IMR-90 (cell line): Measurements from ENCODE around the gene PPP6R1. TPM values are rescaled to one million over a fixed set of nuclear protein-coding genes. Genes with fewer than 3 reads are reported as not detected.
A peak's percentile ranks its signal among the peaks of the same experiment; 100 is the strongest.

Experiments
- ATAC-seq: fragments of 200-7000 bp; cut with Tn5 transposase; 2 replicates; pipeline ENCODE4 v1.9.1; 2020; ENCODE audit warnings: low read depth, mild to moderate bottlenecking, moderate library complexity
- BruUV-seq: library from RNA; stranded (reverse); fragments of 400-500 nt; replicated peaks from 2 replicates; lab custom pipeline; 2021; lab: Mats Ljungman, UMichigan
- CTCF ChIA-PET: fragments of 300-600 bp; formaldehyde crosslinking; extraction: SDS; loops from one replicate; lab custom pipeline; 2021; ENCODE audit warnings: antibody characterized with exemption; lab: Yijun Ruan, JAX
- POLR2A ChIA-PET: fragments of 300-600 bp; sonication (Branson Sonifier 250); formaldehyde crosslinking; loops from one replicate; lab custom pipeline; 2022; ENCODE audit warnings: antibody characterized with exemption; ENCODE audit not compliant: unreplicated experiment; lab: Charles Lee
- DNase-seq: peaks from one replicate; pipeline ENCODE4 v3.0.0; 2013
- H2AFZ ChIP-seq: replicated peaks from 2 replicates; pipeline ENCODE3; 2013; ENCODE audit warnings: low read length, mild to moderate bottlenecking; ENCODE audit not compliant: poor library complexity
- H2AK5ac ChIP-seq: 2 replicates; pipeline ENCODE4 v1.6.1; 2013; ENCODE audit warnings: low read depth, low read length, inconsistent platforms
- H2AK9ac ChIP-seq: replicated peaks from 2 replicates; pipeline ENCODE3; 2013; ENCODE audit warnings: mild to moderate bottlenecking, low read depth, low read length, moderate library complexity; ENCODE audit not compliant: poor library complexity
- H2BK120ac ChIP-seq: 2 replicates; pipeline ENCODE4 v1.6.1; 2013; ENCODE audit warnings: low read depth, low read length, inconsistent platforms
- H2BK15ac ChIP-seq: 3 replicates; pipeline ENCODE4 v1.6.1; 2013; ENCODE audit warnings: low read depth, low read length, inconsistent platforms
- H2BK20ac ChIP-seq: 2 replicates; pipeline ENCODE4 v1.6.1; 2013; ENCODE audit warnings: low read depth, mild to moderate bottlenecking, inconsistent platforms, low read length, moderate library complexity
- H2BK5ac ChIP-seq: 2 replicates; pipeline ENCODE4 v1.6.1; 2013; ENCODE audit warnings: mild to moderate bottlenecking, low read depth, low read length, inconsistent platforms; ENCODE audit not compliant: poor library complexity, severe bottlenecking
- H3K14ac ChIP-seq: replicated peaks from 2 replicates; pipeline ENCODE4 v1.6.1; 2013; ENCODE audit warnings: low read depth, low read length, inconsistent platforms
- H3K18ac ChIP-seq: 2 replicates; pipeline ENCODE4 v1.6.1; 2013; ENCODE audit warnings: low read depth, low read length, control low read depth
- H3K23ac ChIP-seq: 2 replicates; pipeline ENCODE4 v1.6.1; 2013; ENCODE audit warnings: low read depth, low read length, inconsistent platforms
- H3K27ac ChIP-seq: 2 replicates; pipeline ENCODE4 v1.5.1; 2013; ENCODE audit warnings: mild to moderate bottlenecking, control low read depth, low read length; ENCODE audit not compliant: insufficient read depth
- H3K27me3 ChIP-seq: 2 replicates; pipeline ENCODE4 v1.6.1; 2013; ENCODE audit warnings: low read length; ENCODE audit not compliant: control insufficient read depth, insufficient read depth
- H3K36me3 ChIP-seq: 2 replicates; pipeline ENCODE4 v1.6.1; 2013; ENCODE audit warnings: low read length, mixed read lengths; ENCODE audit not compliant: control insufficient read depth, insufficient read depth
- H3K4ac ChIP-seq: 2 replicates; pipeline ENCODE4 v1.6.1; 2013; ENCODE audit warnings: low read depth, low read length, inconsistent platforms
- H3K4me1 ChIP-seq: 2 replicates; pipeline ENCODE4 v1.6.1; 2013; ENCODE audit warnings: low read length, mixed read lengths; ENCODE audit not compliant: control insufficient read depth, insufficient read depth
- H3K4me2 ChIP-seq: 2 replicates; pipeline ENCODE4 v1.6.1; 2013; ENCODE audit warnings: low read depth, mild to moderate bottlenecking, control low read depth, low read length, moderate library complexity
- H3K4me3 ChIP-seq: 2 replicates; pipeline ENCODE4 v1.5.1; 2013; ENCODE audit warnings: low read depth, mild to moderate bottlenecking, control low read depth, low read length, moderate library complexity; ENCODE audit not compliant: insufficient read depth
- H3K56ac ChIP-seq: 2 replicates; pipeline ENCODE4 v1.6.1; 2013; ENCODE audit warnings: low read length, inconsistent platforms; ENCODE audit not compliant: insufficient read depth; ENCODE audit errors: extremely low read depth
- H3K79me1 ChIP-seq, 2 experiments: 2 replicates each; pipeline ENCODE4 v1.6.1; 2013; ENCODE audit warnings: low read length in 2 of 2, inconsistent platforms in 1 of 2, low read depth in 1 of 2
- H3K9ac ChIP-seq: 2 replicates; pipeline ENCODE4 v1.6.1; 2013; ENCODE audit warnings: low read depth, low read length, control low read depth
- H3K9me1 ChIP-seq: 2 replicates; pipeline ENCODE4 v1.6.1; 2013; ENCODE audit warnings: low read length, inconsistent platforms; ENCODE audit not compliant: insufficient read depth
- H3K9me3 ChIP-seq: 2 replicates; pipeline ENCODE4 v1.6.1; 2013; ENCODE audit warnings: low read length; ENCODE audit not compliant: control insufficient read depth, insufficient read depth
- H4K20me1 ChIP-seq: 2 replicates; pipeline ENCODE4 v1.6.1; 2013; ENCODE audit warnings: low read length, inconsistent platforms; ENCODE audit not compliant: insufficient read depth
- H4K5ac ChIP-seq: 2 replicates; pipeline ENCODE4 v1.6.1; 2013; ENCODE audit warnings: mild to moderate bottlenecking, low read depth, low read length, control low read depth
- H4K8ac ChIP-seq, 2 experiments: 2 replicates each; pipeline ENCODE4 v1.6.1; 2013; ENCODE audit warnings: low read depth in 2 of 2, low read length in 2 of 2, control low read depth in 1 of 2, inconsistent platforms in 1 of 2
- H4K91ac ChIP-seq: 2 replicates; pipeline ENCODE4 v1.6.1; 2013; ENCODE audit warnings: low read depth, low read length, inconsistent platforms; ENCODE audit not compliant: insufficient read depth
- BHLHE40 ChIP-seq: fragments of 150-350 bp; IDR thresholded peaks from 2 replicates; pipeline ENCODE4 v1.6.1; 2016; ENCODE audit warnings: mild to moderate bottlenecking, low read depth, low read length
- CEBPB ChIP-seq: IDR thresholded peaks from 2 replicates; pipeline ENCODE4 v1.6.1; 2012; ENCODE audit warnings: low read depth, low read length, improper control_type of control experiment
- CTCF ChIP-seq: conservative IDR thresholded peaks from 2 replicates; pipeline ENCODE4 v1.5.1; 2012; ENCODE audit warnings: mild to moderate bottlenecking, low read depth, low read length, improper control_type of control experiment
- ELK1 ChIP-seq: fragments of 150-350 bp; IDR thresholded peaks from 2 replicates; pipeline ENCODE4 v1.6.1; 2016; ENCODE audit warnings: low read depth, mild to moderate bottlenecking, low read length, moderate library complexity, borderline replicate concordance
- FOS ChIP-seq: fragments of 150-350 bp; IDR thresholded peaks from 2 replicates; pipeline ENCODE4 v1.6.1; 2016; ENCODE audit warnings: low read depth, low read length
- MAFK ChIP-seq: IDR thresholded peaks from 2 replicates; pipeline ENCODE4 v1.6.1; 2012; ENCODE audit warnings: low read depth, low read length, improper control_type of control experiment
- MAZ ChIP-seq: IDR thresholded peaks from 2 replicates; pipeline ENCODE4 v1.6.1; 2012; ENCODE audit warnings: low read depth, mild to moderate bottlenecking, low read length, improper control_type of control experiment, moderate library complexity, borderline replicate concordance
- MXI1 ChIP-seq: IDR thresholded peaks from 2 replicates; pipeline ENCODE4 v1.6.1; 2012; ENCODE audit warnings: low read depth, mild to moderate bottlenecking, low read length, moderate library complexity, borderline replicate concordance
- POLR2A ChIP-seq: IDR thresholded peaks from 2 replicates; pipeline ENCODE4 v1.6.1; 2012; ENCODE audit warnings: mild to moderate bottlenecking, low read depth, low read length
- RAD21 ChIP-seq: IDR thresholded peaks from 2 replicates; pipeline ENCODE4 v1.6.1; 2012; ENCODE audit warnings: low read length, improper control_type of control experiment
- RCOR1 ChIP-seq: IDR thresholded peaks from 2 replicates; pipeline ENCODE4 v1.6.1; 2012; ENCODE audit warnings: mild to moderate bottlenecking, low read length, improper control_type of control experiment; ENCODE audit not compliant: insufficient replicate concordance
- RFX5 ChIP-seq: IDR thresholded peaks from 2 replicates; pipeline ENCODE4 v1.8.0; 2012; ENCODE audit warnings: low read depth, mild to moderate bottlenecking, low read length, moderate library complexity
- SMC3 ChIP-seq: fragments of 150-350 bp; IDR thresholded peaks from 2 replicates; pipeline ENCODE4 v1.6.1; 2016; ENCODE audit warnings: low read depth, mild to moderate bottlenecking, antibody characterized with exemption, low read length, moderate library complexity
- USF2 ChIP-seq: fragments of 150-350 bp; IDR thresholded peaks from 2 replicates; pipeline ENCODE4 v1.6.1; 2017; ENCODE audit warnings: mild to moderate bottlenecking, antibody characterized with exemption, low read length, low read depth
- WGBS, 2 experiments: methylation state at CpG; one replicate each; pipeline versions ENCODE4 v1.1.5 to v1.1.7; 2013; ENCODE audit warnings: missing lambda C conversion rate in 2 of 2; ENCODE audit not compliant: insufficient read length in 1 of 2; ENCODE audit errors: extremely low coverage in 2 of 2; 5-methylcytosine and 5-hydroxymethylcytosine counted together
- dilution Hi-C: fragments of 300-500 bp; cut with HindIII; formaldehyde crosslinking; loops from one replicate; pipeline ENCODE4 v1.14.3; 2018; ENCODE audit warnings: low sequenced_read_pairs; ENCODE audit not compliant: unreplicated experiment
- in situ Hi-C: fragments of 300-500 bp; cut with MboI; formaldehyde crosslinking; loops from 3 replicates; pipeline ENCODE4 v1.14.3; 2019; ENCODE audit warnings: low sequenced_read_pairs, inconsistent platforms, mixed read lengths
- intact Hi-C: fragments of 100-400 bp; cut with micrococcal nuclease; formaldehyde crosslinking; loops from 2 replicates; pipeline ENCODE4 v1.10.0; 2022
- polyA plus RNA-seq, 3 experiments: library from polyadenylated mRNA; depleted of rRNA; stranded (reverse); fragments of >200 nt; gene quantifications; 2 replicates each; pipeline ENCODE4 v1.2.3, GENCODE V29; 2012; ENCODE audit warnings: low replicate concordance in 1 of 3
- total RNA-seq: library from RNA; depleted of rRNA; stranded (reverse); fragments of >200 nt; gene quantifications from 2 replicates; pipeline ENCODE4 v1.2.3, GENCODE V29; 2012

PPP6R1 gene
- total and polyA plus RNA-seq, 2 of the 4 experiments (the other 2 are of a cell fraction): 19.9 to 50.2 TPM

- Histone ChIP-seq H4K91ac (no peak overlapping the region), H3K9me3 (no peaks in the 10 kb centered on the region), H2BK15ac (no peak overlapping the region), H4K8ac (no peak overlapping the region), H3K4me1 (no peaks in the 10 kb centered on the region), H3K27me3 (no peaks in the 10 kb centered on the region), H3K9me1 (0 out of 2 replicates have a peak, but pooled peaks cover 6% of the 10 kb centered on the region), H2BK20ac (no peak overlapping the region), H3K79me1 (no peaks in the 10 kb centered on the region), H2AK9ac (peak overlapping the region; percentile 48), H2AK5ac (no peak overlapping the region), H3K36me3 (peaks cover 14% of the 10 kb centered on the region), H3K9ac (no peak overlapping the region), H4K5ac (no peak overlapping the region), H3K18ac (no peak overlapping the region), H3K4me3 (no peak overlapping the region), H2BK120ac (no peak overlapping the region), H3K23ac (no peak overlapping the region), H3K56ac (no peak overlapping the region), H3K4me2 (no peak overlapping the region), H3K27ac (no peak overlapping the region), H2AFZ (no peak overlapping the region), H3K14ac (no peak overlapping the region), H4K20me1 (peaks cover 11% of the 10 kb centered on the region), H3K4ac (no peak overlapping the region), H2BK5ac (no peak overlapping the region)
- in situ Hi-C loops (loop anchor here (5.0 kb wide), 1 partner anchor 34 kb away; the partner anchor contains the start of gene PPP6R1), dilution Hi-C loops (no loop called here), intact Hi-C loops (no loop called here)
- WGBS, 2 experiments: 91% methylated on average over 6 of the region's 17 CpGs; no CpG with 5 or more reads in 1 of the 2 experiments
- TF ChIP-seq MAFK: no peak
- no peak for TF ChIP-seq USF2
- no peak for TF ChIP-seq RCOR1
- TF ChIP-seq RFX5: no peak
- TF ChIP-seq FOS: no peak
- no peak for TF ChIP-seq POLR2A
- TF ChIP-seq BHLHE40: no peak
- no peak for TF ChIP-seq MAZ
- TF ChIP-seq ELK1: no peak
- TF ChIP-seq SMC3: no peak
- TF ChIP-seq CTCF: no peak
- TF ChIP-seq CEBPB: no peak
- no peak for TF ChIP-seq MXI1
- TF ChIP-seq RAD21: no peak
- ATAC-seq: no peak; the same call in 1 of the 2 replicates
- no peak for DNase-seq
- no TSS peak for BruUV-seq
- CTCF ChIA-PET: no interaction called here
- POLR2A ChIA-PET: no interaction called here
Measured at GRCh38 chr19:55223291-55224037, 35.4 kb downstream of the PPP6R1 start.
